CD4-positive, alpha-beta T cell treated with Interleukin-15 for 4 hours (primary cell): ENCODE measurements around the gene MACC1.

ENCODE experiments used
- DNase-seq: peaks from one replicate; pipeline ENCODE4 v3.0.0-alpha.2; 2020; ENCODE audit warnings: low spot score

MACC1 gene

GRCh38 chr7:20217193-20217948, at the start of gene MACC1:
MACC1 (minus strand) TSS chr7:20217384; CDS start chr7:20161862, 55,522 bp downstream.
- peak; percentile 25 for DNase-seq

- no peak for DNase-seq
Observed at GRCh38 chr7:20264623-20265022, 47.4 kb upstream of the MACC1 start.

- no peak for DNase-seq
Observed at GRCh38 chr7:20260223-20260622, 43.0 kb upstream of the MACC1 start.

GRCh38 chr7:20257212-20257611, 40.0 kb upstream of the MACC1 start:
- DNase-seq = no peak

GRCh38 chr7:20249920-20250319, 32.7 kb upstream of the MACC1 start:
- DNase-seq = no peak

- no peak for DNase-seq
Observed at GRCh38 chr7:20249376-20249775, 32.2 kb upstream of the MACC1 start.

- DNase-seq = no peak
Observed at GRCh38 chr7:20246236-20246635, 29.1 kb upstream of the MACC1 start.

GRCh38 chr7:20244334-20245120, 27.3 kb upstream of the MACC1 start:
- DNase-seq = no peak

GRCh38 chr7:20241911-20242261, 24.7 kb upstream of the MACC1 start:
- DNase-seq = no peak

GRCh38 chr7:20241194-20241910, 24.2 kb upstream of the MACC1 start:
- DNase-seq = no peak

GRCh38 chr7:20240080-20240926, 23.1 kb upstream of the MACC1 start:
- DNase-seq = no peak

- no peak for DNase-seq
Observed at GRCh38 chr7:20238754-20239324, 21.7 kb upstream of the MACC1 start.

GRCh38 chr7:20238194-20238753, 21.1 kb upstream of the MACC1 start:
- DNase-seq = no peak

- DNase-seq = no peak
Observed at GRCh38 chr7:20237464-20238193, 20.4 kb upstream of the MACC1 start.

GRCh38 chr7:20236790-20237189, 19.6 kb upstream of the MACC1 start:
- DNase-seq = no peak

GRCh38 chr7:20236043-20236442, 18.9 kb upstream of the MACC1 start:
- no peak for DNase-seq

GRCh38 chr7:20235288-20235687, 18.1 kb upstream of the MACC1 start:
- DNase-seq = no peak

GRCh38 chr7:20233362-20233761, 16.2 kb upstream of the MACC1 start:
- DNase-seq = no peak

- no peak for DNase-seq
Observed at GRCh38 chr7:20232848-20233247, 15.7 kb upstream of the MACC1 start.
